Smooth muscle cell (in vitro differentiated cells): ENCODE data around the gene STAG3. TPM values are rescaled to one million over a fixed set of nuclear protein-coding genes. Genes with fewer than 3 reads are reported as not detected.
"Not testable (repeated sequence)": the region's sequence is repeated elsewhere in the genome, so short reads cannot be mapped to it uniquely, and the experiment has no call there.

Experiments
- DNase-seq: peaks from one replicate; lab custom pipeline; 2025; ENCODE audit not compliant: unreplicated experiment; lab: John Stamatoyannopoulos, UW
- H2AFZ ChIP-seq: fragments of 200-600 bp; sonication (generic); 2 replicates; pipeline ENCODE4 v1.6.0; 2016; ENCODE audit warnings: antibody characterized with exemption, low read depth, mild to moderate bottlenecking
- H3F3A ChIP-seq: fragments of 200-600 bp; sonication (generic); 2 replicates; pipeline ENCODE4 v1.6.0; 2017; ENCODE audit warnings: antibody characterized with exemption, low read depth
- H3K27ac ChIP-seq: fragments of 200-600 bp; sonication (generic); 2 replicates; pipeline ENCODE4 v1.5.1; 2016; ENCODE audit warnings: low read depth, mild to moderate bottlenecking
- H3K27me3 ChIP-seq: fragments of 200-600 bp; sonication (generic); 2 replicates; pipeline ENCODE4 v1.6.1; 2016; ENCODE audit warnings: low read depth, mild to moderate bottlenecking
- H3K36me3 ChIP-seq: fragments of 200-600 bp; sonication (generic); 2 replicates; pipeline ENCODE4 v1.5.1; 2016; ENCODE audit warnings: low read depth
- H3K4me1 ChIP-seq: fragments of 200-600 bp; sonication (generic); 2 replicates; pipeline ENCODE4 v1.5.1; 2016; ENCODE audit warnings: low read depth
- H3K4me2 ChIP-seq: fragments of 200-600 bp; sonication (generic); 2 replicates; pipeline ENCODE4 v1.6.0; 2016; ENCODE audit warnings: mild to moderate bottlenecking
- H3K4me3 ChIP-seq: fragments of 200-600 bp; sonication (generic); 2 replicates; pipeline ENCODE4 v1.5.1; 2016; ENCODE audit warnings: mild to moderate bottlenecking
- H3K79me2 ChIP-seq: fragments of 200-600 bp; sonication (generic); 2 replicates; pipeline ENCODE4 v1.6.0; 2016; ENCODE audit warnings: low read depth, mild to moderate bottlenecking
- H3K9ac ChIP-seq: fragments of 200-600 bp; sonication (generic); 2 replicates; pipeline ENCODE4 v1.6.0; 2016; ENCODE audit warnings: low read depth
- H3K9me3 ChIP-seq: fragments of 200-600 bp; sonication (generic); replicated peaks from 2 replicates; pipeline ENCODE4 v1.5.1; 2016; ENCODE audit warnings: low read depth
- H4K20me1 ChIP-seq: fragments of 200-600 bp; sonication (generic); 2 replicates; pipeline ENCODE4 v1.6.0; 2016; ENCODE audit warnings: low read depth
- WGBS: methylation state at CpG from one replicate; pipeline ENCODE4 v1.1.7; 2016; ENCODE audit warnings: low lambda C conversion rate; 5-methylcytosine and 5-hydroxymethylcytosine counted together
- polyA plus RNA-seq: library from polyadenylated mRNA; unstranded; fragments of >200 nt; fragmentation: Nextera tagmentation; extraction: Ambion mirVana; gene quantifications from 2 replicates; pipeline ENCODE4 v1.2.1, GENCODE V29; 2016
- total RNA-seq: library from RNA; depleted of rRNA; stranded (reverse); fragments of >200 nt; gene quantifications from 2 replicates; pipeline ENCODE4 v1.2.3, GENCODE V29; 2014
- TF ChIP-seq, protein P1 (sequence below): fragments of 200-600 bp; sonication (generic); IDR thresholded peaks from 2 replicates; pipeline ENCODE4 v1.5.1; 2017; ENCODE audit warnings: borderline replicate concordance, mild to moderate bottlenecking, antibody characterized with exemption; ENCODE audit not compliant: insufficient read depth, poor library complexity, severe bottlenecking

STAG3 gene, protein sequence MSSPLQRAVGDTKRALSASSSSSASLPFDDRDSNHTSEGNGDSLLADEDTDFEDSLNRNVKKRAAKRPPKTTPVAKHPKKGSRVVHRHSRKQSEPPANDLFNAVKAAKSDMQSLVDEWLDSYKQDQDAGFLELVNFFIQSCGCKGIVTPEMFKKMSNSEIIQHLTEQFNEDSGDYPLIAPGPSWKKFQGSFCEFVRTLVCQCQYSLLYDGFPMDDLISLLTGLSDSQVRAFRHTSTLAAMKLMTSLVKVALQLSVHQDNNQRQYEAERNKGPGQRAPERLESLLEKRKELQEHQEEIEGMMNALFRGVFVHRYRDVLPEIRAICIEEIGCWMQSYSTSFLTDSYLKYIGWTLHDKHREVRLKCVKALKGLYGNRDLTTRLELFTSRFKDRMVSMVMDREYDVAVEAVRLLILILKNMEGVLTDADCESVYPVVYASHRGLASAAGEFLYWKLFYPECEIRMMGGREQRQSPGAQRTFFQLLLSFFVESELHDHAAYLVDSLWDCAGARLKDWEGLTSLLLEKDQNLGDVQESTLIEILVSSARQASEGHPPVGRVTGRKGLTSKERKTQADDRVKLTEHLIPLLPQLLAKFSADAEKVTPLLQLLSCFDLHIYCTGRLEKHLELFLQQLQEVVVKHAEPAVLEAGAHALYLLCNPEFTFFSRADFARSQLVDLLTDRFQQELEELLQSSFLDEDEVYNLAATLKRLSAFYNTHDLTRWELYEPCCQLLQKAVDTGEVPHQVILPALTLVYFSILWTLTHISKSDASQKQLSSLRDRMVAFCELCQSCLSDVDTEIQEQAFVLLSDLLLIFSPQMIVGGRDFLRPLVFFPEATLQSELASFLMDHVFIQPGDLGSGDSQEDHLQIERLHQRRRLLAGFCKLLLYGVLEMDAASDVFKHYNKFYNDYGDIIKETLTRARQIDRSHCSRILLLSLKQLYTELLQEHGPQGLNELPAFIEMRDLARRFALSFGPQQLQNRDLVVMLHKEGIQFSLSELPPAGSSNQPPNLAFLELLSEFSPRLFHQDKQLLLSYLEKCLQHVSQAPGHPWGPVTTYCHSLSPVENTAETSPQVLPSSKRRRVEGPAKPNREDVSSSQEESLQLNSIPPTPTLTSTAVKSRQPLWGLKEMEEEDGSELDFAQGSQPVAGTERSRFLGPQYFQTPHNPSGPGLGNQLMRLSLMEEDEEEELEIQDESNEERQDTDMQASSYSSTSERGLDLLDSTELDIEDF
- total RNA-seq (0.04 and 0.85 TPM in 2 replicates), polyA plus RNA-seq (0.96 and 1.3 TPM in 2 replicates)

DNA sequence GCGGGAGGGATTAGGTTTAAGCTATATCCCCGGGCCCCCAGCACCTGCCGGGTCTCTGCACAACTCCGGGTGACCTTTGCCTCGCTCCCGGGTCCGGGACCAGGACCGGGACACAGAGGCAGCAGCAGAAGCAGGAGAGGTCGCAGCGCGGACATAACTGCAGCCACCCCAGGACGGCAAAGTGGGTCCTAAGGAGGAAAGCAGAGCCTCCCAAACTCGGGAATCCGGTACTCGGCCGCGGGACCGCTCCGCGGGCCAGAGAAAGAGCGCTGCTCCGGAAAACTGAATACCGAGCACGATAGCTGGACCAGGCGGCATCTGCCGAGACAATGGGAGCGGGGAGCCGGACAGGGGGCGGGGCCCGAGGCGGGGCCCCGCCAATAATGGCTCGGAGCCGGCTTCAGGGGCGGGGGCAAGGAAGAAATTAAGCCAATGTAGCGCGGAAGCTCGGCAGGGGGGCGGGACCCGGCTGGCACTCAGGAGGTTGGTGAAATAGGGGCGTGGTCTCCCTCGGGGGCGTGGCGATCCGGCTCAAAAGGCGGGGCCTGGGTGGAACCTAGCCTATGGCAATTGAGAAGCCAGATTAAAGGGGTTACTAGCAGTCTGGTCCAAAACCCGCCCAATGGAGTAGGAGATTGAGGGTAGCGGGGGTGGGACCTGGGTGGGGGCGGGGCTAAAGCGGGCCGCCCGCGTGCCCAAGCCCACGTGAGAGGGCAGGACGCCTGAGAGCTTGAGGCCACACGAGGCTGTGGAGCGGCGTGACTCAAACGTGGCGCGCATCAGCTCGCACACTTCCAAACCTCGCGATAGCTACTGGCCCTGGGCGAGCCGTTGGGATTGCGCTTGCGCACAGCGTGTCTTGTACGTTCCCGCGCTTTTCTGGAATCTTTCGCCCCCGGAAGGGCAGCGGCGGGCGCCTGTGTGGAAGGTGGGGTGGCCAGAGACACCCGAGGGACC lies at the start of gene STAG3, which contains the start of gene GPC2:
Gene STAG3 (plus strand): TSS at position 874 of the 957 bp plus-strand sequence. CDS start 2,639 bp downstream, outside the sequence.
Gene GPC2 (minus strand): TSS at position 337 of the 957 bp plus-strand sequence. CDS start 182 bp downstream, at position 155.
- no peak within 1 kb of the TSS for H3K27ac ChIP-seq
- H3K36me3 ChIP-seq, result no peaks in the 10 kb centered on the region
- peak within 1 kb of the TSS; percentile 99 for H2AFZ ChIP-seq
- no peaks in the 10 kb centered on the region for H3F3A ChIP-seq
- no peaks in the 10 kb centered on the region for H3K79me2 ChIP-seq
- WGBS, result 24% methylated on average over 77 of the region's 78 CpGs
- H3K4me2 ChIP-seq, result peak within 1 kb of the TSS; percentile 99
- H3K4me1 ChIP-seq, result peaks cover 6% of the 10 kb centered on the region
- peak within 1 kb of the TSS; percentile 53 for H3K9ac ChIP-seq
- no peaks in the 10 kb centered on the region for H4K20me1 ChIP-seq
- H3K27me3 ChIP-seq, result peaks cover 1% of the 10 kb centered on the region
- TF ChIP-seq, protein P1, sequence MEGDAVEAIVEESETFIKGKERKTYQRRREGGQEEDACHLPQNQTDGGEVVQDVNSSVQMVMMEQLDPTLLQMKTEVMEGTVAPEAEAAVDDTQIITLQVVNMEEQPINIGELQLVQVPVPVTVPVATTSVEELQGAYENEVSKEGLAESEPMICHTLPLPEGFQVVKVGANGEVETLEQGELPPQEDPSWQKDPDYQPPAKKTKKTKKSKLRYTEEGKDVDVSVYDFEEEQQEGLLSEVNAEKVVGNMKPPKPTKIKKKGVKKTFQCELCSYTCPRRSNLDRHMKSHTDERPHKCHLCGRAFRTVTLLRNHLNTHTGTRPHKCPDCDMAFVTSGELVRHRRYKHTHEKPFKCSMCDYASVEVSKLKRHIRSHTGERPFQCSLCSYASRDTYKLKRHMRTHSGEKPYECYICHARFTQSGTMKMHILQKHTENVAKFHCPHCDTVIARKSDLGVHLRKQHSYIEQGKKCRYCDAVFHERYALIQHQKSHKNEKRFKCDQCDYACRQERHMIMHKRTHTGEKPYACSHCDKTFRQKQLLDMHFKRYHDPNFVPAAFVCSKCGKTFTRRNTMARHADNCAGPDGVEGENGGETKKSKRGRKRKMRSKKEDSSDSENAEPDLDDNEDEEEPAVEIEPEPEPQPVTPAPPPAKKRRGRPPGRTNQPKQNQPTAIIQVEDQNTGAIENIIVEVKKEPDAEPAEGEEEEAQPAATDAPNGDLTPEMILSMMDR, result no peak
- DNase-seq, result peak; percentile 76
- peak within 1 kb of the TSS; percentile 94 for H3K4me3 ChIP-seq
- H3K9me3 ChIP-seq, result no peaks in the 10 kb centered on the region

DNA sequence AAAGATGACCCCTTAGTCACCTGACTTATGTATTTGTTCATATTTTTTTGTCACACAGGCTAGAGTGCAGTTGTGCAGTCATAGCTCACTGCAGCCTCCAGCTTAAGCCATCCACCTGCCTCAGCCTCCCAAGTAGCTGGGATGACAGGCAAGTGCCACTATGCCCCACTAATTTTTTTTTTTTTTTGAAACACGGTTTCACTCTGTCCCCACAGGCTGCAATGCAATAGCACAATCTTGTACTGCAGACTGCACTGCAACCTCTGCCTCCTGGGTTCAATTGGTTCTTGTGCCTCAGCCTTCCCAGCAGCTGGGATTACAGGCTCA lies 49.1 kb upstream of the STAG3 start:
- Histone ChIP-seq H3K79me2 (no peaks in the 10 kb centered on the region), H2AFZ (no peak overlapping the region), H3K36me3 (no peaks in the 10 kb centered on the region), H3K27ac (no peak overlapping the region), H3K4me1 (peaks cover 8% of the 10 kb centered on the region), H3K27me3 (no peaks in the 10 kb centered on the region), H3K9me3 (no peaks in the 10 kb centered on the region), H3K9ac (no peak overlapping the region), H3K4me3 (no peak overlapping the region), H4K20me1 (no peaks in the 10 kb centered on the region), H3K4me2 (peak overlapping the region; percentile 97), H3F3A (peaks cover 6% of the 10 kb centered on the region)
- DNase-seq, result no peak
- WGBS, result 71% methylated on average over 1 of the region's 1 CpG
- TF ChIP-seq, protein P1, result no peak

DNA sequence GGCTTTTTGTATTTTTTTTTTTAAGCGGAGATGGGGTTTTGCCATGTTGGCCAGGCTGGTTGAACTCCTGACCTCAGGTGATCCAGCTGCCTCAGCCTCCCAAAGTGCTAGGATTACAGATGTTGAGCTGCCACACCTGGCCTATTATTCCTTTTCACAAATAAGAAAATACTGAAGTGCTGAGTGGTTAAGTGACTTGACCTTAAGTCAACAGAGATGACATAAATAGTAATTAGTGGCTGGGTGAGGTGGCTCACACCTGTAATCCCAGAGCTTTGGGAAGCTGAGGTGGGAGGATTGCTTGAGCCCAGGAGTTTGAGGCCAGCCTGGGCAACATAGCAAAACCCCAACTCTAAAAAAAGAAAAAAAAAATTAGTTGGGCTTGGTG lies 47.5 kb upstream of the STAG3 start:
- H2AFZ ChIP-seq, H3K27me3 ChIP-seq, H3K36me3 ChIP-seq, H3K9me3 ChIP-seq, H3K4me3 ChIP-seq, H3K4me1 ChIP-seq, H3K9ac ChIP-seq, H4K20me1 ChIP-seq, H3K27ac ChIP-seq, H3K79me2 ChIP-seq, H3F3A ChIP-seq, H3K4me2 ChIP-seq, DNase-seq: not testable (repeated sequence)
- WGBS, result 64% methylated on average over 1 of the region's 1 CpG
